Activated T-cell treated with anti-CD3 and anti-CD28 coated beads, Interleukin-2, amount 50 U/mL, for 72 hours (primary cell): ENCODE results near the gene ACP3. TPM values are rescaled to one million over a fixed set of nuclear protein-coding genes. Genes with fewer than 3 reads are reported as not detected.

ENCODE experiments used
- ATAC-seq, 2 donors: fragments of 150-1000 bp; cut with Tn5 transposase; replicated peaks in 1 of 2; 2 replicates each; pipeline ENCODE4 v1.10.0; 2021; ENCODE audit warnings: moderate library complexity in 2 of 2, mild to moderate bottlenecking in 1 of 2
- DNase-seq, 2 donors: peaks; one replicate each; pipeline ENCODE4 v3.0.0; 2021 to 2022; ENCODE audit warnings: mixed read lengths in 1 of 2
- H3K27ac Mint-ChIP-seq: one replicate; pipeline ENCODE4 v1.8.0; 2022; ENCODE audit warnings: mild to moderate bottlenecking, moderate library complexity, mixed read lengths
- H3K27me3 Mint-ChIP-seq: one replicate; pipeline ENCODE4 v1.8.0; 2022; ENCODE audit warnings: low read depth, mixed read lengths
- H3K36me3 Mint-ChIP-seq, 2 donors: one replicate each; pipeline ENCODE4 v1.8.0; 2022; ENCODE audit warnings: mixed read lengths in 2 of 2, mild to moderate bottlenecking in 1 of 2; ENCODE audit not compliant: insufficient read depth in 2 of 2
- H3K4me1 Mint-ChIP-seq: one replicate; pipeline ENCODE4 v1.8.0; 2022; ENCODE audit warnings: low read depth, mixed read lengths
- H3K4me3 Mint-ChIP-seq, 2 donors: one replicate each; pipeline ENCODE4 v1.8.0; 2022; ENCODE audit warnings: mild to moderate bottlenecking in 2 of 2, mixed read lengths in 2 of 2, moderate library complexity in 2 of 2
- H3K9me3 Mint-ChIP-seq, 2 donors: one replicate each; pipeline ENCODE4 v1.8.0; 2022; ENCODE audit warnings: mixed read lengths in 2 of 2
- total RNA-seq, 2 donors: library from RNA; stranded (reverse); gene quantifications; one replicate each; pipeline ENCODE4 v1.2.3, GENCODE V29; 2022

Gene ACP3
- total RNA-seq, 2 donors from 2014 or later: not detected

DNA sequence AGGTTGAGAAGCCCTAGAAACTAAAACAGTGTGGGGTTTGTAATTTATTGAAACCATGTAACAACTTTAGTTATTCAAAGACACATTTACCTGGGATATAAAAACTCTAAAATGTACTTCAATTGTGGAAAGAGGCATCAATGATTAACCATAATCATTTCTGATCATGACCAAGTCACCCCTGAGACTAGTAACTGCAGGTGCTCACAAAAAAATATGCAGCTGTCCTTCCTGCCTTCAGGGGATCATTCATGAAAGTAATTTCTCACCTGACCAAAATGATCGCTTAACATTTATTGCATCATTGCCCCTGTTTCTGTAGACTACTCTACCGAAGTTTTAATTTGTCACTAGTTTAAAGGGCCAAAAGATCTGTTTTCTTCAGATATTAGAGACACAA, 9.0 kb downstream of the ACP3 start:
- Mint-ChIP-seq H3K27ac (no peak overlapping the region), H3K9me3 (no peaks in the 10 kb centered on the region), H3K4me1 (no peaks in the 10 kb centered on the region), H3K4me3 (no peak overlapping the region), H3K27me3 (peaks cover 31% of the 10 kb centered on the region), H3K36me3 (no peaks in the 10 kb centered on the region)
- ATAC-seq (no peak), DNase-seq (no peak)

DNA sequence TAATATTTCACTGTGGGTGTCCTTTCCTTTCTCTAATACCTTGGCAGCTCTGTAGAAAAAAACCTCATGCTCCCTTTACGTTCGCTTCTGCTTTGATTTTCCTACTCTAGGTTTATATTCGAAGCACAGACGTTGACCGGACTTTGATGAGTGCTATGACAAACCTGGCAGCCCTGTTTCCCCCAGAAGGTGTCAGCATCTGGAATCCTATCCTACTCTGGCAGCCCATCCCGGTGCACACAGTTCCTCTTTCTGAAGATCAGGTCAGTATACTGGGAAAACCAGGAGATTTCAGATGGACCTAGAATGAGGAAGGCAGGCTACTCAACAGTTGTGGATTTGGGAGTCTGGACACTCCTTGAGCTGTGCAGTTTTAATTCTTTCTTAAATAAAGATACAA, 14.9 kb downstream of the ACP3 start:
- no peaks in the 10 kb centered on the region for H3K4me1 Mint-ChIP-seq
- no peak overlapping the region for H3K27ac Mint-ChIP-seq
- H3K9me3 Mint-ChIP-seq: no peaks in the 10 kb centered on the region
- H3K36me3 Mint-ChIP-seq: no peaks in the 10 kb centered on the region
- H3K4me3 Mint-ChIP-seq: no peak overlapping the region
- H3K27me3 Mint-ChIP-seq: peaks cover 6% of the 10 kb centered on the region
- ATAC-seq: no peak
- DNase-seq: no peak

DNA sequence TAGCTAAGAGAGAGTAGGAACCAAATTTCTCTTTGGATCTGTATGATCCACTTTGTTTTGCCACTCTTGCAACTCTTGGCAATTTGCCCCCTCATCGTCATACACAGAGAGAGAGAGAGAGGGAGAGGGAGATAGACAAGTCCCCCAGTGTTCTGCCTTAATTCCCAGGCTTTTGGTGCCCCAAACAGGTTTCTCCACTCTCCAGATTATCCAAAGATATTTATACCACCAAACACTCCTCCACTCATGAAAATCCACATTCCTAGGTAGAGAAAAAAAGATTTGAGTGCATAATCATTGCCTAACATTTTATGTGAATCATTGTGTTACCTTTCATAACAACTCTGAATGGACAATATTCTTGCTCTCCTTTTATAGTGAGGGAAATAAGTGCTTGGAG, 15.3 kb downstream of the ACP3 start:
- H3K9me3 Mint-ChIP-seq: no peaks in the 10 kb centered on the region
- ATAC-seq (no peak), DNase-seq (no peak)
- H3K36me3 Mint-ChIP-seq: no peaks in the 10 kb centered on the region
- H3K4me1 Mint-ChIP-seq: no peaks in the 10 kb centered on the region
- no peak overlapping the region for H3K4me3 Mint-ChIP-seq
- no peak overlapping the region for H3K27ac Mint-ChIP-seq
- peaks cover 6% of the 10 kb centered on the region for H3K27me3 Mint-ChIP-seq

DNA sequence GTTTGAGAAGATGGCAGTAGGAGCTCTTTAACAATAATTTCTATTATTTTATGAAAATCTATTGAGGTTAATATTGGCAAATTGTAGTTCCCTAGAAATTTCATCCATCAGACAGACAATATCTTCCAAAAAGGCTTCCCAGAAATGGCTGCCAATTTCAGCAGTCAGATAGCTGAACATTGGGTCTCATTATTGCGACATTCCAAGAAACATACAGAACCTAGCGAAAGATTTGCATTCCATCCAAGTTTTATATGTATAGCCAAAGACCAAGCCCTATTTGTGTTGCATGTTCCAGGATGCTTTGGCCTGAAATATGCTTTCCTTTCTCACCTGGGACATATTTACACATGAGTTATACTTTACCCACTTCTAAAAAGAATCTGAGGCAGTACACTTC, 24.5 kb downstream of the ACP3 start:
- H3K27ac Mint-ChIP-seq: no peak overlapping the region
- DNase-seq (no peak), ATAC-seq (no peak)
- H3K4me3 Mint-ChIP-seq: no peak overlapping the region
- no peaks in the 10 kb centered on the region for H3K36me3 Mint-ChIP-seq
- peaks cover 7% of the 10 kb centered on the region for H3K27me3 Mint-ChIP-seq
- peaks cover 6% of the 10 kb centered on the region for H3K4me1 Mint-ChIP-seq
- no peaks in the 10 kb centered on the region for H3K9me3 Mint-ChIP-seq

DNA sequence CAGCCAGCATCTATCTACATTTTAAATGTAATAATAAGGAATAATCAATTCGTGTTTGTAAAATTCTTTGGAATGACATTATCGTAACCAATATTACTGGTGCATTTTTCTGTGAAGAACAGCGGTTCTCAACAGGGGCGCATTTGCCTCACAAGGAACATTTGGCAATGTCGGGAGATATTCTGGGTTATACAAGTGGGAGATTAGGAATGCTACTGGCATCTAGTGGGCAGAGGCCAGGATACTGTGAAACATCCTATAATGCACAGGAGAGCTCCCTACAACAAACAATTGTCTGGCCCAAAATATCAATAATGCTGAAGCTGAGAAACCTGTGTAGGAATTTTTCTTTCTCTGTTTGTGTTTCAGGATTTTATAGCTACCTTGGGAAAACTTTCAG, 25.0 kb downstream of the ACP3 start:
- Mint-ChIP-seq H3K36me3 (no peaks in the 10 kb centered on the region), H3K27me3 (peaks cover 7% of the 10 kb centered on the region), H3K27ac (no peak overlapping the region), H3K4me1 (peaks cover 6% of the 10 kb centered on the region), H3K9me3 (no peaks in the 10 kb centered on the region), H3K4me3 (no peak overlapping the region)
- ATAC-seq (no peak), DNase-seq (no peak)

DNA sequence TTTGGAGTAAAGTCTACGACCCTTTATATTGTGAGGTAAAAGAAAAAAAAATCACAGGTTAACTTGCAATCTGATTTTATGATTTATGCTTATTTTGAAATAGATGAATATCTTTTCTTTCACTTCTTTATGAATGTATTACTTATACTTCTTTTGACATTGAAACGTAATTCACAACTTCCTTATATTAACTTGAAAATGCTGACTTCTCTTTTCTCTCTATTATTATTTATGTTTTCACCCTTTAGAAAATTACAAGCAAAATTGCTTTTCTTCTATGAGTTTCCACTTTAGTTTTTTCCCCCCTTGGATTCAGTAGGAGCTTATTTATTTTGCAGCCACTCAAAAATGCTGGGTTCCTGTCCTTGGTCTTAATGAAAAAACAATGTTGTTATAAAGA, 25.4 kb downstream of the ACP3 start:
- Mint-ChIP-seq H3K27me3 (peaks cover 7% of the 10 kb centered on the region), H3K27ac (no peak overlapping the region), H3K9me3 (no peaks in the 10 kb centered on the region), H3K36me3 (no peaks in the 10 kb centered on the region), H3K4me3 (no peak overlapping the region), H3K4me1 (peaks cover 6% of the 10 kb centered on the region)
- ATAC-seq (no peak), DNase-seq (no peak)

DNA sequence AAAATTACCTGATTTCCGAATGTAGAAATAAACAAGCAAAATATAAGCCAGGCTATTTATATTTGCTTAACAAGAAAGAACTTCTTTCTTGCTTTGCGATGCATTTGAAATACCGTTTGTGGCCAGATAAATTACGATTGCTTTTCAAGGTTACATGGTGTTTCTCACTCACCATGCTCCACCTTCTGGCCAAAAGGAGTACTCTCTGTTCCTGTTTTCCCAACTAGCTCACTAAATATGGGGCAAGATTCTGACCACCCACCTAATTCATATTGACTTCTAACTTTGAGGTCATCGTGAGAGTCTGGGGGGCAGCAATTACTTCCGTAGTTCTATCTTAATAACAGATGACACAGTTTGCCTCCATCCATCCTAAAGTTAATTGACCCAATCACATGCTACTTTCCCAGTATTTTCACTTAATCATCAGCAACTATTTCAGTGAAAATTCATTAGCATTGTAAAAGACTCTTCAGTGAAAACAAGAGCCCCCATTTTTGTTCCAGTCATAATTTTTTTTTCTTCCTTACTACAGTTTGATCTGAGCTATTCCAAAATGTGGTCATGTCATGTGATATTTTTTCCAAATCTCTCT, 25.9 kb downstream of the ACP3 start:
- Mint-ChIP-seq H3K9me3 (no peaks in the 10 kb centered on the region), H3K27ac (no peak overlapping the region), H3K4me3 (no peak overlapping the region), H3K27me3 (peaks cover 7% of the 10 kb centered on the region), H3K36me3 (no peaks in the 10 kb centered on the region), H3K4me1 (peaks cover 6% of the 10 kb centered on the region)
- DNase-seq (peak; percentile 10 to 26), ATAC-seq (no peak)

DNA sequence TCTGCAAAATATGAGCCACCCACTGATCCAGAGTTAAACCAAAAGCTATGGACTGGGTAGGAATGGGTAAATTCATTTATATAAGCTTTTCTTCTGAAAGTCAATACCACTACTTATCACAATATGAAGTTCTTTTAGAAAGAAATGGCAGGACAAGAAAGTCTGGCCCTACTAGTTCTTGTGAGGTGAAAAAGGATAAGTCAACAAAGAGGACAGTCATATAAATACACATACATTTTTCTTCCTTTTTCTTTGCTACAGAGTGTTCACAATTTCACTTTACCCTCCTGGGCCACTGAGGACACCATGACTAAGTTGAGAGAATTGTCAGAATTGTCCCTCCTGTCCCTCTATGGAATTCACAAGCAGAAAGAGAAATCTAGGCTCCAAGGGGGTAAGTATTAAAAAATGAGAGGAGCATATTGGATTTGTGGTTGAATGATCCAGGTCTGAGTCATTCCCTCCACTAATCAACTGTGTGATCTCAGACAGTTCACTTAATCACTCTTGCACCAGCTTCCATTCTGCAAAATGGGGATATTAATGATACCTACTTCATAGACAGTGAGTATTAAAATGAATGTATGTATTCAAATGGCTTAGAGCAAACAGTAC, 27.6 kb downstream of the ACP3 start:
- Mint-ChIP-seq H3K9me3 (no peaks in the 10 kb centered on the region), H3K36me3 (no peaks in the 10 kb centered on the region), H3K27me3 (peaks cover 7% of the 10 kb centered on the region), H3K4me3 (no peak overlapping the region), H3K4me1 (peaks cover 6% of the 10 kb centered on the region), H3K27ac (no peak overlapping the region)
- ATAC-seq (no peak), DNase-seq (no peak)

DNA sequence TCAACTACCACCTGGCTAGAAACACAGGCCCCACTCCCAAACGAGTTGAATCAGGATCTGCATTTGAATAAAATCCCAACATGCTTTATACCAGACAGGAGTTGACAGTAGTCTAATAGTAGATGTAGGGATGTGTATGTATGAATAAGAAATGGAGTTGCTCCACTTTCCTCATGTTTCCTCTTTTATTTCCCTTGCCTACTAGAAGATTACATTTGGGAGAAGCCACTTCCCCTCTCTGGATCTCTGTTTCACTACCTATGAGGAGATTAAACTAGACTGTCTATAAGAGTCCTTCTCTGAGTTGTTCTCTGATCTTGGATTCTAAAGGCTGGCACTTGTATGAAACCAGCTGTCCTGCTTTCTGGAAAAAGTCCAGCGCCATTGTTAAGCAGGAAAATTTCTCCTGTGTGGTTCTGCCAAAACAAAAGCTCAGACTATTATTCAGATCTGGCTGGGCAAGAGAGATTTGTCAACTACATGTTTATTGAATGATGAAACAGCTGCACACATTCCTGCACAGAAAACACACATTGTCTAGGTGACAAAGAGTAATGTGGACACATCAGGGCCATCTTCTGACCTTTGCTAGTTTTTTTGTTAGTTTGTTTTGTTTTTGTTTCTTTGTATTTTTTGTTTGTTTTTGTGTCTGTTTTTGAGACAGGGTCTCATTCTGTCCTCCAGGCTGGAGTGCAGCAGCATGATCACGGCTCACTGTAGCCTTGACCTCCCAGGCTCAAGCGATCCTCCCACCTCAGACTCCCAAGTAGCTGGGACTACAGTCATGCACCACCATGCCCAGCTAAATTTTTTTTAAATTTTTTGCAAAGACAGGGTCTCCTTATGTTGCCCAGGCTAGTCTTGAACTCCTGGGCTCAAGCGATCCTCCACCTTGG, 29.9 kb downstream of the ACP3 start:
- Mint-ChIP-seq H3K27ac (no peak overlapping the region), H3K4me3 (no peak overlapping the region), H3K4me1 (peaks cover 13% of the 10 kb centered on the region), H3K27me3 (peaks cover 7% of the 10 kb centered on the region), H3K36me3 (no peaks in the 10 kb centered on the region), H3K9me3 (no peaks in the 10 kb centered on the region)
- DNase-seq (no peak), ATAC-seq (no peak)

DNA sequence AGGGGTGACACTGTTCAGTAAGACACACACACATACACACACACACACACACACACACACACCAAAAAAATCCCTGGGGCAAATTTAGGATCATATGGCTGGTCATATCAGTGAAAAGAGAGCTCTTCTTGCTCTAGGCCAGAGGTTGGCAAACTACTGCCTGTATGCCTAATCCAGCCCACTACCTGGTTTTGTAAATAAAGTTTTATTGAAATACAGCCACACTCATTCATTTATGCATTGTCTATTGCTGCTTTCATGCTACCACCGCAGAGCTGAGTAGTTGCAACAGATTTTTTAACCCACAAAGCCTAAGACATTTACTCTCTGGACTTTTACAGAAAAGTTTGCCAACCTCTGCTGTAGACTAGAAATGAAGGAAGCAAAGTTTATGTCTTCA, 30.6 kb downstream of the ACP3 start:
- H3K27me3 Mint-ChIP-seq: peaks cover 11% of the 10 kb centered on the region
- no peak for DNase-seq
- H3K9me3 Mint-ChIP-seq: no peaks in the 10 kb centered on the region
- ATAC-seq: no peak
- H3K4me1 Mint-ChIP-seq: peaks cover 18% of the 10 kb centered on the region
- H3K36me3 Mint-ChIP-seq: no peaks in the 10 kb centered on the region
- H3K4me3 Mint-ChIP-seq: no peak overlapping the region
- H3K27ac Mint-ChIP-seq: no peak overlapping the region

DNA sequence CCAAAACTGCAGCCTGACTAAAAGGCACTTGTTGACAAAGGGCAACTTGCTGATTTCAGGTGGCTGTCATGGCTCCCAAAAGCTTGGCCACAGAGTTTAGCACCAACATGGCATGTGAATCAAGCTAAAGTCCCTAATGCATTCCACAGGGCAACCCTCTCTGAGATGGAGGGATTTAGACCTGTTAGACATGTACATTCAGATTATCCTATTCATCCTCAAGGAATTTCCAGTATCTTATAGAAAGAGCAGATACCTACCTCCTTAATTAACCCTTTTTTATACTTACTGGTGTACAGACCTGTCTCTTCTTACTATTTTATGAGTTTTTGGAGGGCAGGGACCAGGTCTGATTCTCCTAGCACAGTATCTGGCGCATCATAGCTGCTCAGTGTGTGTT, 31.3 kb downstream of the ACP3 start:
- Mint-ChIP-seq H3K4me1 (peaks cover 16% of the 10 kb centered on the region), H3K9me3 (no peaks in the 10 kb centered on the region), H3K27me3 (peaks cover 8% of the 10 kb centered on the region), H3K27ac (no peak overlapping the region), H3K4me3 (no peak overlapping the region), H3K36me3 (no peaks in the 10 kb centered on the region)
- ATAC-seq: no peak
- DNase-seq: no peak

DNA sequence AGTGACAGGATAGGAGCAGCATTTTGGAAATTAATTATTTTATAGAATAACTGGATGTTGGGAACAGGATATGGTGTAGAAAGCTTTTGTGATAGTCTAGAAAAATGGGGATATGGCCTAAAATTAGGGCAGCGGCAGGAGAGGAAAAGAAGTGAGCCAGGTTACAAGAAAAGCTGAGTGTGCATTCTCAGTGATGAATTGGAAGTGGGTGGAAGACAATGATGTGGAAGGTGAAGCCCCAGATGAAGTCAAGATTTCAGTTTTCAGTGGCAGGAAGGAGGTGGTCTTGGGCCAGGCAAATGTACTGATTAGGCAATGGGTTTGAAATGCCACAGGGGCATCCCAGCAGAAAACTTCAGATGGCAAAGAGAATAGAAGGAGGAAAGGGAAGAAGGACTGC, 33.6 kb downstream of the ACP3 start:
- no peak overlapping the region for H3K4me3 Mint-ChIP-seq

DNA sequence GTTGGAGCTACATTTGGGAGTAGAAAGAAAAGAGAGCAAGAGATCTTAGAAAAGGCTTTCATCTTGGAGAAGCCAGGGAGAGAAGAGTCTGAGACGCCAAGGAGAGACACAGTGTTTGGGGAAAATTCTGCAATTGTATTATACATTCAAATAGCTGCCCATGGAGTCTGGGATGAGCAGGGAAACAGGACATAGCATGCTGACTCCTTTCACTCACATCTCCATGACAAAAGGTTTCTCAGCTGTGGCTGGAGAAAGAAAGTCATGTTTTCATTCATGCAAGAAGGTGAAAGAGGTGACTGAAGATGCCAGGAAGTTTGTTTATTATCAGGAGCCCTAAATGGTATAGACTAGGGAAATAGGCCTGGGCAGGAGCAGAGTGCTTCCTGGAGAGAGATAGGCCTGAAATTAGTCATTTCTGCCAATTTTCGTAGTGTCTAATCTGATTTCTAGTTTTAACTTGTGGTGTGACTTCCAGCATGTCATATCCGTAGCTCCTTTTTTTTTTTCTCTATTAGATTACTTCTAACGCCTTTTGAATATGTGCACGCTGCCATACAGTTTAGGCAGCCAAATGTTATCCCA, 34.1 kb downstream of the ACP3 start:
- no peak overlapping the region for H3K27ac Mint-ChIP-seq
- no peak overlapping the region for H3K4me3 Mint-ChIP-seq
- peaks cover 8% of the 10 kb centered on the region for H3K27me3 Mint-ChIP-seq
- peak in 1 of 2 donors; percentile 25 for ATAC-seq
- DNase-seq: no peak
- H3K4me1 Mint-ChIP-seq: peaks cover 14% of the 10 kb centered on the region
- H3K9me3 Mint-ChIP-seq: no peaks in the 10 kb centered on the region
- no peaks in the 10 kb centered on the region for H3K36me3 Mint-ChIP-seq

More for the DNA sequence above, 33.6 kb downstream of the ACP3 start:
- Mint-ChIP-seq H3K27me3 (peaks cover 8% of the 10 kb centered on the region), H3K27ac (no peak overlapping the region), H3K36me3 (no peaks in the 10 kb centered on the region), H3K4me1 (peaks cover 14% of the 10 kb centered on the region), H3K9me3 (no peaks in the 10 kb centered on the region)
- DNase-seq: no peak
- ATAC-seq: peak in 1 of 2 donors; percentile 35
